ENCODE measurements around the gene CHIT1.

DNA sequence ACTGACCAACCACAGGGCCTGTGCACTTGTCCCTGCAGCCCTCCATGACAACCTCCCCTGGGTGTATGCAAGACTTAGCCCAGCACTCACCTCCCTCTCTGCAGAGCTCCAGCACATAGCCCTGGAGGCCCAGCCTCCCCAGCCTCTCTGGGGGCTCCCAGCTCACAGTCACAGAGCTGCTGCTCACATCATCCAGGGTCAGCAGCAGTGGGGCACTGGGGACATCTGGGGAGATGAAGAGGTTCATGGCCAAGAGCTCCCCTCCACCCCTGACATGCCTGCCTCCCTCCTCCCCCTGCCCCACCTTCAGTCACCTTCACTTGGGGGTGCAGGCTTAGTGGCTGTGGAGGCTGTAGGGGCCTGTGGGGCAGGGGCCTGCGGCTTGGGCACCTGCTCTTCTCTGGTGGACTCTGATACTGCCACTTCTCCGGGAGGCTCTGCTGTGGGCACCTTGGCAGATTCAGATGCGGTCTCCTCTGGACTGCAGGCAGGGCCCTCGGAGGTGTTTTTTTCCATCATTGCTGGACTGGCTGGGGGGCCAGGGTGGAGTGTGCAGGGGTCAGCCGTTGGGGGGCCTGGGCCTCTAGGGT lies 54.1 kb downstream of the CHIT1 start, which contains the start of gene MYBPH:
- TF ChIP-seq TAF1 (IDR thresholded peaks at IDR 0.05; ENCODE audit: borderline replicate concordance, low read depth, low read length) (no peak), JUND (IDR thresholded peaks at IDR 0.05) (no peak), EZH2phosphoT487 (IDR thresholded peaks at IDR 0.05; ENCODE audit: borderline replicate concordance, low read depth) (no peak), RCOR1 (IDR thresholded peaks at IDR 0.05; ENCODE audit: low read length) (no peak)
- TF ChIP-seq, protein P1, sequence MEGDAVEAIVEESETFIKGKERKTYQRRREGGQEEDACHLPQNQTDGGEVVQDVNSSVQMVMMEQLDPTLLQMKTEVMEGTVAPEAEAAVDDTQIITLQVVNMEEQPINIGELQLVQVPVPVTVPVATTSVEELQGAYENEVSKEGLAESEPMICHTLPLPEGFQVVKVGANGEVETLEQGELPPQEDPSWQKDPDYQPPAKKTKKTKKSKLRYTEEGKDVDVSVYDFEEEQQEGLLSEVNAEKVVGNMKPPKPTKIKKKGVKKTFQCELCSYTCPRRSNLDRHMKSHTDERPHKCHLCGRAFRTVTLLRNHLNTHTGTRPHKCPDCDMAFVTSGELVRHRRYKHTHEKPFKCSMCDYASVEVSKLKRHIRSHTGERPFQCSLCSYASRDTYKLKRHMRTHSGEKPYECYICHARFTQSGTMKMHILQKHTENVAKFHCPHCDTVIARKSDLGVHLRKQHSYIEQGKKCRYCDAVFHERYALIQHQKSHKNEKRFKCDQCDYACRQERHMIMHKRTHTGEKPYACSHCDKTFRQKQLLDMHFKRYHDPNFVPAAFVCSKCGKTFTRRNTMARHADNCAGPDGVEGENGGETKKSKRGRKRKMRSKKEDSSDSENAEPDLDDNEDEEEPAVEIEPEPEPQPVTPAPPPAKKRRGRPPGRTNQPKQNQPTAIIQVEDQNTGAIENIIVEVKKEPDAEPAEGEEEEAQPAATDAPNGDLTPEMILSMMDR (IDR thresholded peaks at IDR 0.05), result no peak
- TF ChIP-seq, protein P2, sequence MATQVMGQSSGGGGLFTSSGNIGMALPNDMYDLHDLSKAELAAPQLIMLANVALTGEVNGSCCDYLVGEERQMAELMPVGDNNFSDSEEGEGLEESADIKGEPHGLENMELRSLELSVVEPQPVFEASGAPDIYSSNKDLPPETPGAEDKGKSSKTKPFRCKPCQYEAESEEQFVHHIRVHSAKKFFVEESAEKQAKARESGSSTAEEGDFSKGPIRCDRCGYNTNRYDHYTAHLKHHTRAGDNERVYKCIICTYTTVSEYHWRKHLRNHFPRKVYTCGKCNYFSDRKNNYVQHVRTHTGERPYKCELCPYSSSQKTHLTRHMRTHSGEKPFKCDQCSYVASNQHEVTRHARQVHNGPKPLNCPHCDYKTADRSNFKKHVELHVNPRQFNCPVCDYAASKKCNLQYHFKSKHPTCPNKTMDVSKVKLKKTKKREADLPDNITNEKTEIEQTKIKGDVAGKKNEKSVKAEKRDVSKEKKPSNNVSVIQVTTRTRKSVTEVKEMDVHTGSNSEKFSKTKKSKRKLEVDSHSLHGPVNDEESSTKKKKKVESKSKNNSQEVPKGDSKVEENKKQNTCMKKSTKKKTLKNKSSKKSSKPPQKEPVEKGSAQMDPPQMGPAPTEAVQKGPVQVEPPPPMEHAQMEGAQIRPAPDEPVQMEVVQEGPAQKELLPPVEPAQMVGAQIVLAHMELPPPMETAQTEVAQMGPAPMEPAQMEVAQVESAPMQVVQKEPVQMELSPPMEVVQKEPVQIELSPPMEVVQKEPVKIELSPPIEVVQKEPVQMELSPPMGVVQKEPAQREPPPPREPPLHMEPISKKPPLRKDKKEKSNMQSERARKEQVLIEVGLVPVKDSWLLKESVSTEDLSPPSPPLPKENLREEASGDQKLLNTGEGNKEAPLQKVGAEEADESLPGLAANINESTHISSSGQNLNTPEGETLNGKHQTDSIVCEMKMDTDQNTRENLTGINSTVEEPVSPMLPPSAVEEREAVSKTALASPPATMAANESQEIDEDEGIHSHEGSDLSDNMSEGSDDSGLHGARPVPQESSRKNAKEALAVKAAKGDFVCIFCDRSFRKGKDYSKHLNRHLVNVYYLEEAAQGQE (IDR thresholded peaks at IDR 0.05; ENCODE audit: low read depth, low read length), result no peak
